Non-pigmented ciliary epithelial cell (primary cell): ENCODE data around the gene MINDY4.

Experiments
- DNase-seq: peaks from one replicate; pipeline ENCODE4 v3.0.0-alpha.2; 2010; ENCODE audit warnings: low read depth

Gene MINDY4

DNA sequence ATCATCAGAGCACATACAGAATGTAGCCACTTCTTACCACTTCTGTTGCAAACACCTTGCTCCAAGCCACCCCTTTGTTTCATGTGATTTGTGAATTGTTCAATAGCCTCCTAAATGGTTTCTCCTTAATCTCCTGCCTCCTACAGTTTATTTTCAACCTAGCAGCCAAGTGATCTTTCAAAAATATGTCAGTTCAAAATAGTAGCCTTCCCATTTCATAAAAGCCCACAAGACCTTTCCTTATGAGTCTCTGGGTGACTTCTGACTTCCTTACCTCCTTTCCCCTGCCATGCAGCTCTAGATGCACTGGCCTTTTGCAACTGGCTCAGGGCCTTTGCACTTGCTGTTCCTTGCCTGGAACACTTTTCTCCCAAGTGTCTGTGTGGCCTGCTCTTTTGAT lies 4.8 kb downstream of the MINDY4 start:
- DNase-seq: no peak

GRCh38 chr7:30776971-30777370 lies 5.8 kb downstream of the MINDY4 start:
- no peak for DNase-seq

DNA sequence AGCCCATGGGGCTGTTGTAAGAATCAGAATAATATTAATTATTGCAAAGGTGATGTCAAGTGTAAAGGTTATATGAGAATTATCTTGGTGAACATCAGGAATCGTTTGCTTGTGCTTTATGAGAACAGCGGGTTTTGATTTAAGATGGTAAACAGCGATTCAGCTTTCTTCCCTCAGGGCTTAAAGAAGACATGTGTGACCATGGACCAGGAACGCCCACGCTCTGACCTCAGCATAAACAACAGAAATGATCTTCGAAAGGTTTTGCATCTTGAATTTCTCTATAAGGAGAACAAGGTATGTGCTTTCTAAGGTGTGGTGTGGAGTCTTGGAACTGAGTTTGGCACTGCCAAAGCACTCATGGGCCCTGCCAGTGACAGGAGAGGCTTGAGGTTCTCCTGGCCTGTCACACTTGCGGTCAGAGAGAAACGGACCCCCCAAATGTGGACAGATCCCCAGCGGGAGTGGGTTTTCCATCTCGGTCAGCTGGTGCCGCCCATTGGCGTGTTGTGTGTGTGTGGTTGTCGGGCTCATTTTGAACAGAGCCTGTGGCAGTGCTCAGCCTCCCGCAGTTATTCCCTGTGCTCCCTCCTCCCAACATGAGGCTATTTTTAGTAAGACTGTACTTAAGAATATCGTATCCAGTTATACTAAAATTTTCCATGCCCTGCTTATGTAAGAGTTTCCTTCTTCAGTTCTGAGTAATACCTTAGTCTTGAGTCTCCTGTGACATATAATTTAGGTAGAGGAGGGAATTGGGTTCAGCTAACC lies 7.2 kb downstream of the MINDY4 start:
- DNase-seq: no peak

- DNase-seq: no peak
These were observed 8.4 kb downstream of the MINDY4 start for GRCh38 chr7:30779574-30779973.

DNA sequence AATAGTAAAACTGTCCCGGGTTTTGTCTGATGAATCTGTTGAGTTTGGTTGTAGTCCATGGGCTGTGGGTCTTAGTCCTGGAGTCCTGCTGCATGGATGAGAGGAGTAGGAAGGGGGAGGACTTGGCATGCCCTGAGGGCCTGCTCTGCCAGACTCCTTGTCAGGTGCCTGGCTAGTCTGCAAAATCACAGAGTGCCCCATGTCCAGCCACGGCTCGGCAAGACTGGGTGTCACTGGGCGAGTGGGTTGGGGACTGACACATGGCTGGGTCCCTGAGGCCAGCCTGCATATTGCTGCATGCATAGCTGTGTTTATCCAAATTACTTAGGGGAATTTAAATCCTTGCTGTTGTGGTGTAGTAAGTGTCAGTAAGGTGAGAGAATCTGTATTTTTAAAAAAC lies 9.7 kb downstream of the MINDY4 start:
- DNase-seq: no peak

DNA sequence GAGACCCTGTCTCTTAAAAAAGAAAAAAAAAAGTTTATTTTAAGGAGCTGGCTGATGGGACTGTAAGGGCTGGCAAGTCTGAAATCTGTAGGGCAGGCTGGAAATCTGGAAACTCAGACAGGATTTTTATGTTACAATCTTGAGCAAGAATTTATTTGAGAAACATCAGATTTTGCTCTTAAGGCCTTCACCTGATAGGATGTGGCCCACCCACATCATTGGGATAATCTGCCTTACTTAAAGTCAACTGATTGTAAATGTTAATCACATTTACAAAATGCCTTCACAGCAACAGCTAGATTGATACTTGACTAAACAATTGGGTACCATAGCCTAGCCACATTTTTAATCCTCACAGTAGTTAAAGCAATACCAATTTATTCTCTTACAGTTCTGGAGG lies 11.5 kb downstream of the MINDY4 start:
- DNase-seq: no peak

DNA sequence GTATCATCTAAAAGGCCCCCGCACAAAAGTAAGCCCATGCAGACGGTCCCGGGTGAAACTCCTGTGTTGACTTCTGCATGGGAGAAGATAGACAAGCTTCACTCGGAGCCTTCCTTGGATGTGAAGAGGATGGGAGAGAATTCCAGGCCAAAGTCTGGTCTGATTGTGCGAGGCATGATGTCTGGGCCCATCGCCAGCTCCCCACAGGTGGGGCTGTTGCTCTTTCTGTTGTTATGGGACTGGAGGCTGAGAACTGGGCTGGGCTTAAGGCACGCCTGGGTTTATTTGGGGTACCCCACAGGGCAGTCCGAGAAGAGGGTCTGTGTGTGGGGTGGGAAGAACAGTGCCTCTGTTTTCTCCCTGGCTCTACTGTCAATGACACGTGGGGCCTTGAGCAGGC lies 14.6 kb downstream of the MINDY4 start:
- no peak for DNase-seq

- DNase-seq: no peak
These were observed 16.3 kb downstream of the MINDY4 start for GRCh38 chr7:30787486-30787885.

DNA sequence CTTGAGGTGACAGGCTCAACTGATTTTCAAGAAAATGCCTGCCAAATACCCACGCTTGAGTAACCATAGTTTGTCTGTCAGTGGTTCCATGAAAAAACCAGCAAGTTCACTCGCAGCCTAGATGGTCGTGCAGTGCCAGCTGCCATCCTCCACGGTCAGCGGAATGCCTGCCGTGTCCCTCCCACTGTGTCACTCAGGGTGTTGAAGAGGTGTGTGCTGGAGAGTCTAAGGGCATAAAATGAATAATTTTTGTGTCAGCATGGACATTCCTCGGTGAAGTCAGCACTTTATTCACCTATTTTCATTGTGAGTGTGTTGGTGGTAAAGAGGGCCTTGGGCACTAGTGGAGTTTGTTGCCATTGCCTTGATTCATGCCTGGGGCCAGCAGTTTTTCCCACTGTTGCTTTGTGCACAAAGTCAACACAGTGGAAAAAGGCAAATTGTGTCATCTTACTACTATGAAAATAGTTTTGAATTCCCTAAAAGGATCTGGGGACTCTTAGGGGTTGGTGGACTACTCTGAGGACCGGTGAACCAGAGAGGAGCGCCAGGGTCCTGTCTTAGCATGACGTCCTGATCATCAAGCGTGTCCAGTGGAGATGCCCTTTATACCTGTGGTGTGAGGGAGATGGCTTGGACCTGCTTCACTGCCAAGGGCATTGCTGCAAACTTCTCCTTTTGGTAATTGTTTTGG lies 17.6 kb downstream of the MINDY4 start:
- DNase-seq: no peak

DNA sequence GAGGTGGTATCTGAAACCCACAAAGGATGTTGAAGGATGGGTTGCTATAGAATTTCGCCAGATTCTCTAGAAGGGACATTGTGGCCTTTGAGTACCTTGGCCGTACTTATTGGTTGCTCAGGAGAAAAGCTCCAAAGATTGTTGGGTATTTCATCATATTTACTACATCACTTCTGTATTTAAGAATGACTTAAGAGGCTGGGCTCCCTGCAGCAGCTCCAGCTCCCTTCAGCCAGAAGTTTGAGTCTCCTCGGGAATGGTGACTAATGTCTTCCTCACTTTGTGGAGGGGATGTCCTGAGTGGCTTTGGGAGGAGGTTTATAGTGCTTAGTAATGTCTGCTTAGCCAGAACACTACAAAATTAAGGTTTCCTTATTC lies 18.1 kb downstream of the MINDY4 start:
- DNase-seq: no peak

DNA sequence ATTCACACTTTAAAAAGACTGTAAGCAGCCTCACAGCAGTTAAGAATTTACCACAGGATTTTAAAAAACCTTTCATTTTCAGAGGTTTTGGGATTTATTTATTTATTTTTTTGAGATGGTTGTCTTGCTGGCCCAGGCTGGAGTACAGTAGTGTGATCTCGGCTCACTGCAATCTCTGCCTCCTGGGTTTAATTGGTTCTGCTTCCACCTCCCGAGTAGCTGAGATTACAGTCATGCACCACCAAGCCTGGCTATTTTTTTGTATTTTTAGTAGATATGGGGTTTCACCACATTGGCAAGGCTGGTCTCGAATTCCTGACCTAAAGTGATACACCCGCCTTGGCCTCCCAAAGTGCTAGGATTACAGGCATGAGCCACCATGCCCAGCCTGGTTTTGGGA lies 19.1 kb downstream of the MINDY4 start:
- DNase-seq: no peak

DNA sequence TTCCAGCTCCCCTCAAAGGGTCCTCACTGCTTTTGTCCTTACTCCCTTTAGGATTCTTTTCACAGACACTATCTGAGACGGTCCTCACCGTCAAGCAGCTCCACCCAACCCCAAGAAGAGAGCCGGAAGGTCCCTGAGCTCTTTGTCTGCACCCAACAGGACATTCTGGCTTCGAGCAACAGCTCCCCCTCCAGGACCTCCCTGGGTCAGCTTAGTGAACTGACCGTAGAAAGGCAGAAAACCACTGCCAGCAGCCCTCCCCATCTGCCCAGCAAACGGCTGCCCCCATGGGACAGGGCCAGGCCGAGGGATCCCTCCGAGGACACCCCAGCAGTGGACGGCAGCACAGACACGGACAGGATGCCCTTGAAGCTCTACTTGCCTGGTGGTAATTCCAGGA lies 19.9 kb downstream of the MINDY4 start:
- no peak for DNase-seq

GRCh38 chr7:30795161-30795948 lies 24.1 kb downstream of the MINDY4 start:
- DNase-seq: no peak

DNA sequence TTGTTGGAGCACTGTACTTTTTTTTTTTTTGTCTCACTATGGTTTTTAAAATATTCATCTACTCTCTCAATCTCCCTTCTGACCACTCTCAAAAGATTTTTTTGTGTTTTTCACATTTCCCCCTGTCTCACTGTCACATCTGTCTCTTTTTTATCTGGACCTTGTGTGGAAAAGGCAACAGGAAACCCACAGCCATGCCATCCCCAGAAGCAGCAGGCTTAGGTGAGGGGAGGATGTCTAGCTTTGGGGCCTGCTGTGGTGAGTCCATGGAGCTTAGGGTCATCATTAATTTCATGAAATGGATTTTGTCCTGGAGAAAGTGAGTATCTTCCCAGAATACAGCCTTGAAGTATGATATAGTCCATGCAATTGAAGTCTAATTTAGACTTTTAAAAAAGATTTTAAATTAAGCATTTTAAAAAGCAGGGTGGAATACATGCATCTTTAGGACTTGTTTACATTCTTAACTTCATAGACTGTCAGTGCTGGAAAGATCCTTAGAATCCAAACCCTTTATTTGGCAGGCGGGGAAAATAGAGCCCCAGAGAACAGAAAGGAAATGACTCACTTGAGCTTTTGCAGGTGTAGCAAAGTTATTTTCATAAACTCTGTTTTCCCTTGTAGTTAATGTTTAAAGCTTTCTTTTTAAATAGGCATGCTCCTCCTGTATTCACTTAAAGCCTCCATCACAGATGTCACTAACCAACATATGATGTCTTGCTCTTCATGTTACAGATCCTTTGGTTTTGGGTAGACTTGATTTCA lies 25.1 kb downstream of the MINDY4 start:
- no peak for DNase-seq

GRCh38 chr7:30797176-30798040 lies 26.2 kb downstream of the MINDY4 start:
- DNase-seq: no peak

GRCh38 chr7:30799206-30799975 lies 28.2 kb downstream of the MINDY4 start:
- peak; percentile 66 for DNase-seq

- no peak for DNase-seq
These were observed 28.9 kb downstream of the MINDY4 start for GRCh38 chr7:30799976-30800661.

GRCh38 chr7:30800785-30801252 lies 29.6 kb downstream of the MINDY4 start:
- DNase-seq: no peak

- DNase-seq: no peak
These were observed 31.6 kb downstream of the MINDY4 start for GRCh38 chr7:30802812-30803211.
